Panc1 (cell line): ENCODE results near the gene SLC35E2B. TPM values are rescaled to one million over a fixed set of nuclear protein-coding genes. Genes with fewer than 3 reads are reported as not detected.

Experiments used
- ATAC-seq: fragments of 200-7000 bp; cut with Tn5 transposase; 2 replicates; pipeline ENCODE4 v1.9.1; 2020; ENCODE audit warnings: mild to moderate bottlenecking, moderate library complexity
- BruUV-seq: library from RNA; stranded (reverse); fragments of 400-500 nt; replicated peaks from 2 replicates; lab custom pipeline; 2021; lab: Mats Ljungman, UMichigan
- CTCF ChIA-PET: fragments of 300-600 bp; sonication (Branson Sonifier 250); formaldehyde crosslinking; loops from one replicate; lab custom pipeline; 2022; ENCODE audit warnings: antibody characterized with exemption; lab: Charles Lee
- POLR2A ChIA-PET: fragments of 300-600 bp; sonication (Branson Sonifier 250); formaldehyde crosslinking; loops from one replicate; lab custom pipeline; 2022; ENCODE audit warnings: antibody characterized with exemption; lab: Charles Lee
- DNase-seq: peaks from one replicate; pipeline ENCODE4 v3.0.0-alpha.2; 2010; ENCODE audit warnings: low read depth, low spot score
- H3K27ac ChIP-seq: 2 replicates; pipeline ENCODE4 v1.5.1; 2011; ENCODE audit warnings: mild to moderate bottlenecking, low read length, inconsistent platforms
- H3K27me3 ChIP-seq: fragments of 200-500 bp; sonication (Bioruptor generic); 2 replicates; pipeline ENCODE4 v1.6.0; 2014; ENCODE audit warnings: low read length, inconsistent platforms; ENCODE audit not compliant: control insufficient read depth, insufficient read depth
- H3K36me3 ChIP-seq: fragments of 200-500 bp; sonication (Bioruptor generic); 2 replicates; pipeline ENCODE4 v1.5.1; 2014; ENCODE audit warnings: inconsistent platforms, mild to moderate bottlenecking, low read length, moderate library complexity; ENCODE audit not compliant: control insufficient read depth, insufficient read depth
- H3K4me1 ChIP-seq: 2 replicates; pipeline ENCODE4 v1.5.1; 2011; ENCODE audit warnings: inconsistent platforms, mild to moderate bottlenecking, low read length, moderate library complexity; ENCODE audit not compliant: control insufficient read depth, insufficient read depth
- H3K4me3 ChIP-seq, 2 experiments: 2 replicates each; pipeline ENCODE4 v1.5.1; 2011 to 2012; ENCODE audit warnings: low read depth in 2 of 2, low read length in 2 of 2, mild to moderate bottlenecking in 2 of 2, inconsistent platforms in 1 of 2, moderate library complexity in 1 of 2
- H3K9me3 ChIP-seq: fragments of 200-500 bp; sonication (Bioruptor generic); 2 replicates; pipeline ENCODE4 v1.5.1; 2014; ENCODE audit warnings: low read depth, mild to moderate bottlenecking, inconsistent platforms, low read length, moderate library complexity; ENCODE audit not compliant: control insufficient read depth, insufficient read depth
- POLR2AphosphoS5 ChIP-seq: IDR thresholded peaks from 2 replicates; pipeline ENCODE4 v1.6.1; 2012; ENCODE audit warnings: mild to moderate bottlenecking, low read depth, low read length, moderate library complexity
- SIN3A ChIP-seq: IDR thresholded peaks from 2 replicates; pipeline ENCODE4 v1.6.1; 2012; ENCODE audit warnings: low read depth, mild to moderate bottlenecking, low read length, moderate library complexity, borderline replicate concordance; ENCODE audit not compliant: insufficient read depth
- TCF7L2 ChIP-seq: IDR thresholded peaks from 2 replicates; pipeline ENCODE4 v1.6.1; 2011; ENCODE audit warnings: mild to moderate bottlenecking, low read depth, low read length, inconsistent platforms
- in situ Hi-C: cut with HindIII; loops from 2 replicates; pipeline ENCODE4 v1.10.0; 2016; ENCODE audit warnings: low sequenced_read_pairs, low pct_unique_long_range_greater_than_20kb
- intact Hi-C: fragments of 100-400 bp; cut with micrococcal nuclease; formaldehyde crosslinking; loops from one replicate; pipeline ENCODE4 v1.10.0; 2022; ENCODE audit not compliant: unreplicated experiment
- total RNA-seq: library from RNA; stranded (reverse); gene quantifications from one replicate; pipeline ENCODE4 v1.2.1, GENCODE V29; 2021; ENCODE audit not compliant: unreplicated experiment
- TF ChIP-seq, protein P1 (sequence below): fragments of 450-650 bp; IDR thresholded peaks from 2 replicates; pipeline ENCODE4 v1.5.1; 2017; ENCODE audit warnings: mild to moderate bottlenecking
- TF ChIP-seq, protein P2 (sequence below), 2 experiments: IDR thresholded peaks; 2 replicates each; pipeline ENCODE4 v1.6.1; 2011 to 2012; ENCODE audit warnings: low read depth in 2 of 2, control low read depth in 1 of 2, low read length in 1 of 2, mild to moderate bottlenecking in 1 of 2, moderate library complexity in 1 of 2; ENCODE audit not compliant: insufficient read depth in 1 of 2

Gene SLC35E2B
- total RNA-seq, 1 experiment from 2014 or later = 75.7 TPM

GRCh38 chr1:1628754-1629429, 63.7 kb downstream of the SLC35E2B start:
- Histone ChIP-seq H3K27me3 (no peaks in the 10 kb centered on the region), H3K4me3 (no peak overlapping the region), H3K9me3 (no peaks in the 10 kb centered on the region), H3K36me3 (no peaks in the 10 kb centered on the region), H3K27ac (no peak overlapping the region), H3K4me1 (no peaks in the 10 kb centered on the region)
- no peak; the same call in 1 of the 2 replicates for ATAC-seq
- in situ Hi-C loops (no loop called here), intact Hi-C loops (no loop called here)
- TF ChIP-seq POLR2AphosphoS5 (no peak), SIN3A (no peak), TCF7L2 (no peak)
- TF ChIP-seq, protein P1, sequence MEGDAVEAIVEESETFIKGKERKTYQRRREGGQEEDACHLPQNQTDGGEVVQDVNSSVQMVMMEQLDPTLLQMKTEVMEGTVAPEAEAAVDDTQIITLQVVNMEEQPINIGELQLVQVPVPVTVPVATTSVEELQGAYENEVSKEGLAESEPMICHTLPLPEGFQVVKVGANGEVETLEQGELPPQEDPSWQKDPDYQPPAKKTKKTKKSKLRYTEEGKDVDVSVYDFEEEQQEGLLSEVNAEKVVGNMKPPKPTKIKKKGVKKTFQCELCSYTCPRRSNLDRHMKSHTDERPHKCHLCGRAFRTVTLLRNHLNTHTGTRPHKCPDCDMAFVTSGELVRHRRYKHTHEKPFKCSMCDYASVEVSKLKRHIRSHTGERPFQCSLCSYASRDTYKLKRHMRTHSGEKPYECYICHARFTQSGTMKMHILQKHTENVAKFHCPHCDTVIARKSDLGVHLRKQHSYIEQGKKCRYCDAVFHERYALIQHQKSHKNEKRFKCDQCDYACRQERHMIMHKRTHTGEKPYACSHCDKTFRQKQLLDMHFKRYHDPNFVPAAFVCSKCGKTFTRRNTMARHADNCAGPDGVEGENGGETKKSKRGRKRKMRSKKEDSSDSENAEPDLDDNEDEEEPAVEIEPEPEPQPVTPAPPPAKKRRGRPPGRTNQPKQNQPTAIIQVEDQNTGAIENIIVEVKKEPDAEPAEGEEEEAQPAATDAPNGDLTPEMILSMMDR = no peak
- TF ChIP-seq, protein P2, sequence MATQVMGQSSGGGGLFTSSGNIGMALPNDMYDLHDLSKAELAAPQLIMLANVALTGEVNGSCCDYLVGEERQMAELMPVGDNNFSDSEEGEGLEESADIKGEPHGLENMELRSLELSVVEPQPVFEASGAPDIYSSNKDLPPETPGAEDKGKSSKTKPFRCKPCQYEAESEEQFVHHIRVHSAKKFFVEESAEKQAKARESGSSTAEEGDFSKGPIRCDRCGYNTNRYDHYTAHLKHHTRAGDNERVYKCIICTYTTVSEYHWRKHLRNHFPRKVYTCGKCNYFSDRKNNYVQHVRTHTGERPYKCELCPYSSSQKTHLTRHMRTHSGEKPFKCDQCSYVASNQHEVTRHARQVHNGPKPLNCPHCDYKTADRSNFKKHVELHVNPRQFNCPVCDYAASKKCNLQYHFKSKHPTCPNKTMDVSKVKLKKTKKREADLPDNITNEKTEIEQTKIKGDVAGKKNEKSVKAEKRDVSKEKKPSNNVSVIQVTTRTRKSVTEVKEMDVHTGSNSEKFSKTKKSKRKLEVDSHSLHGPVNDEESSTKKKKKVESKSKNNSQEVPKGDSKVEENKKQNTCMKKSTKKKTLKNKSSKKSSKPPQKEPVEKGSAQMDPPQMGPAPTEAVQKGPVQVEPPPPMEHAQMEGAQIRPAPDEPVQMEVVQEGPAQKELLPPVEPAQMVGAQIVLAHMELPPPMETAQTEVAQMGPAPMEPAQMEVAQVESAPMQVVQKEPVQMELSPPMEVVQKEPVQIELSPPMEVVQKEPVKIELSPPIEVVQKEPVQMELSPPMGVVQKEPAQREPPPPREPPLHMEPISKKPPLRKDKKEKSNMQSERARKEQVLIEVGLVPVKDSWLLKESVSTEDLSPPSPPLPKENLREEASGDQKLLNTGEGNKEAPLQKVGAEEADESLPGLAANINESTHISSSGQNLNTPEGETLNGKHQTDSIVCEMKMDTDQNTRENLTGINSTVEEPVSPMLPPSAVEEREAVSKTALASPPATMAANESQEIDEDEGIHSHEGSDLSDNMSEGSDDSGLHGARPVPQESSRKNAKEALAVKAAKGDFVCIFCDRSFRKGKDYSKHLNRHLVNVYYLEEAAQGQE (IDR thresholded peaks at IDR 0.05; ENCODE audit: insufficient read depth in 1 of 2, low read depth in 2 of 2, low read length in 1 of 2) = no peak
- ChIA-PET POLR2A (no interaction called here), CTCF (no interaction called here)
- DNase-seq = no peak
- BruUV-seq = no TSS peak

GRCh38 chr1:1627829-1628753, 64.5 kb downstream of the SLC35E2B start:
- H3K27ac ChIP-seq = no peak overlapping the region
- DNase-seq (no peak), ATAC-seq (no peak)
- H3K4me1 ChIP-seq = no peaks in the 10 kb centered on the region
- TF ChIP-seq SIN3A (no peak), TCF7L2 (no peak), POLR2AphosphoS5 (no peak)
- TF ChIP-seq, protein P2 (IDR thresholded peaks at IDR 0.05; ENCODE audit: insufficient read depth in 1 of 2, low read depth in 2 of 2, low read length in 1 of 2) = no peak
- TF ChIP-seq, protein P1 = no peak
- in situ Hi-C loops = no loop called here
- H3K4me3 ChIP-seq = no peak overlapping the region
- intact Hi-C loops = no loop called here
- TSS peak; percentile 45 for BruUV-seq
- no peaks in the 10 kb centered on the region for H3K9me3 ChIP-seq
- POLR2A ChIA-PET = no interaction called here
- CTCF ChIA-PET = no interaction called here
- no peaks in the 10 kb centered on the region for H3K36me3 ChIP-seq
- no peaks in the 10 kb centered on the region for H3K27me3 ChIP-seq
